Activated CD4-positive, alpha-beta T cell treated with anti-CD3 and anti-CD28 coated beads for 1 hour (primary cell): ENCODE results near the gene CD8A.
A peak's percentile ranks its signal among the peaks of the same experiment; 100 is the strongest.

Experiments
- DNase-seq: peaks from one replicate; pipeline ENCODE4 v3.0.0-alpha.2; 2020

Gene CD8A

DNA sequence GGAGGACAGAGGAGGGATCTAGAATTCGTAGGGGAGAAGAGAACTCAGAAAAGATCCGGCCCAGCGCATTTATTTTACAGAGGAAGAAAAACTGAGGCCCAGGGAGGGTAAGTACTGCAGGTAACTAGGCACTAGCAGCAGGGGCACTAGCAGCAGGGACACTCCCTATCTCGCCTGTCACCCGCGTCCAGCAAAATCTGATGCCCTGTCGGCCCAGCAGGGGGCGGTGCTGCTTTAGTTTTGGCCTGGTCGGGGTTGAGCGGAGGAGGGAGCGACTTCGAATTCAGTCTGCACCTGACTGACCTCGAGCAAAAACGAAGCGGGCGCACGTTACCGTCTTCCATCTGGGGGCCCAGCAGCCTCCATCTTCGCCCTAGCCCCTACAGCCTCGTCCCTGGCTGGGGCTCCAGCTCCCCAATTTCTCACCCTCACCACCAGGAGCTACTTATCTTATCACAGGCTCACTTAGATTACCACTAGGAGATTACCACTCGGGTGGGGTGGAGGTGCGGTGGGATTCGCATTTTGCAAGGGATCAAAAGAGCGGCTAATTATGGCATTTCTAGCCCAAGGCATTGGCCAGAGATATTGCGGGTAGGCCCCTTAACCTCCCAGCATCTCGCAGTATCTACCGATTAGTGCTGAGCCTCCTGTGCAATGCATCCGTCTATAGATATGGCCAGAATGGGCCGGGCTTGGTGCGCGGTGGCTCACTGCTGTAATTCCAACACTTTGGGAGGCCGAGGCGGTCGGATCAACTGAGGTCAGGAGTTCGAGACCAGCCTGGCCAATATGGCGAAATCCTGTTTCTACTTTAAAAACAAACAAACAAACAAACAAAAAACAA, 17.8 kb upstream of the CD8A start:
- peak; percentile 84 for DNase-seq

DNA sequence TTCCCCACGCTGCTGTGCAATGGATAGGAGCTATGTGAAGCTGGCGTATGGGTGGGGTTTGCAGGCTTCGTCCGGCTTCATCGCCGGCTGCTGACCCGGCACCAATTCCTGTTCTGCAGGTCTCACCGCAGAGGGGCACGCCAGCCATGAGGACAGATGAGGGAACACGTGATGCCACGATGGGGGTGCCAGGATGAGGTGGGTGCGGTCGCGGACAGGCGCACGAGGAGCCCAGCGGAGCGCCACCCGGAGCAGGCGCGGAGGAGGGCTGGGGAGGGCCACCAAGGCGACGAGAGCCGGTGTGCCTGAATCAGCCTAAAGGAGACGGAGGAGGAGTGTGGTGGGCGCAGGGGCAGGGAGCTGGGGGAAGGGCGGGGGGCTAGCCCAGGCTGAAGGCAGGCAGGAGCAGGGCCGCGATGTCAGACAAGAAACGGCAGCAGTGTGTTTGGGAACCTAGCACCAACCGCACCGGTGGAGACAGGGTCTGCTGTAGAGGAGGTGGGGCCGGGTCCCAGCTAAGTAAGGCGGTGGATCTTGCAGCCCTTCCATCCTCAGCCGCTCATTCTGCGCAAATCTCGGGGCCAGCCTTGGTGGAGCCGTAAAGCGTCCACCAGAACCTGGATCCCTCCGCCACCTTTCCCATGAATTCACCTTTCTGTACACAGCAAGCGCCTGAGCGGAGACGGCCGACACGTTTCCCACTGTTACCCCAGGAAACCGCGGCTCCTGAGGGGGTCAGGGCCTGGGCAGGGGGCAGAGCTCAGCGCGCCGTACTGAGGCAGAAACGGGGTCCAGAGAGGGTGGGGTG, 17.0 kb upstream of the CD8A start:
- no peak for DNase-seq

DNA sequence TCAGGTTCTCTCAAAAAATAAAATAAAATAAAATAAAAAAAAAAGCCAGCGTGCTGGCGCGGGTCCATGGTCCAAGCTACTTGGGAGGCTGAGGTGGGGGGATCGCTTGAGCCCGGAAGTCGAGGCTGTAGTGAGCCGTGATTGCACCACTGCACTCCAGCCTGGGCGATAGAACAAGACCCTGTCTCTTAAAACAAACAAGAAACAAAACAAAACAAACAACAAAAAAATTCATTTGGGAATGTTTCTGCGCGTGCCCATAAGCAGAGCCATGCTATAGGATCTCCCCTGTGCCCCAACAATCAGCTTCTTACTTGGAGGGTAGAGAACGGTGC, 16.4 kb upstream of the CD8A start:
- DNase-seq, result no peak

DNA sequence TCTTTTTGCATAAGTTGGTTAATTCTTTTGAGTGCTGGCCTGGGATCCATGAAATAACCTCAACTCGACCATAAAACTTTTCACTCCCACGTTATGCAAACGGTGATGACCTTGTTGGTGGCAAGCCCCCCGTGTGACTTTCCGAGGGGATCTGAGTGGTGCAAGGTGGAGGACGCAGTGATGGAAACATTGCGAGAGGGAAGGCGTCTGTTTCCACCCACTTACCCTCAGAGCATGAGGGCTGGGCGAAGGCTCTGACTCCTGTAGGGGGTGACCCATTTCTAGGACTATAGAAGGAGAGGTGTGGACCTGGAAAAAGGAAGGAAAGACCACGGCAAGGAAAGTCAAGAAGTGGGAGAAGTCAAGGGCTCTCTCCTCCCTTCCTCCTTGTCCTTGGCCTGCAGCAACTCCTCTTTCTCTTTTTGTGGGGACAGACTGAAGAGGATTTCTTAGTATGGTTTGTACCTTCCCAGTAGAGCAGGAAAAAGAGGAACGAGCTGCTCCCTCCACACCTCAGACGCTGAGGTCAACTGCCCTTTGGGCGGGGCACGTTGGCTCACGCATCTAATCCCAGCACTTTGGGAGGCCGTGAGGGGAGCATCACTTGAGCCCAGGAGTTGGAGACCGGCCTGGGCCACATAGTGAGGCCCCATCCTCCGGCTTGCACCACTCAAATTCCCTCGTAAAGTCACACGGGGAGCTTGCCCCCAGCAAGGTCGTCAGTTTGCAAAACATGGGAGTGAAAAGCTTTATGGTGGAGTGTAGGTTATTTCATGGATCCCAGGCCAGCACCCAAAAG, 15.5 kb upstream of the CD8A start:
- no peak for DNase-seq

- no peak for DNase-seq
Measured at GRCh38 chr2:86800856-86801567, 10.3 kb upstream of the CD8A start.

DNA sequence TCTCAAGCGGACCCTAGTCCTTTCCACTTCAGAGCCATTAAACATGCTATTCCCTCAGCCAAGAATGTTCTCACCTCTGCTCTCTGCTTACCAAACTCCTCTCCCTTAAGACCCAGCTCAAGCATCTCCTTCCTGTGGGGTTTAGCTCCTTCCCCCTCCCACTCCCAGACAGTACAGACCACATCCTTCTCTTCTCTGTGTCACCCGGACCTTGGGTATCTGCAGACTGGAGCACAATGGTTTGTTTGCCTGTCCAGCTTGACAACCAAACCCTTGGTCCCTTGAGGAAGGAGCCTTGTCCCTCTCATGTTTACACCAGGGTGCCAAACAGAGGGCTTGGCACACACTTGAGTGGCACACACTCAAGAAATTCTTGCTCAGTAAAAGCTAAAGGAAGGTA, 4.1 kb upstream of the CD8A start:
- DNase-seq, result no peak

GRCh38 chr2:86793752-86794151, 3.0 kb upstream of the CD8A start:
- no peak for DNase-seq

- DNase-seq, result no peak
Measured at GRCh38 chr2:86791573-86791972, 860 bp upstream of the CD8A start.

DNA sequence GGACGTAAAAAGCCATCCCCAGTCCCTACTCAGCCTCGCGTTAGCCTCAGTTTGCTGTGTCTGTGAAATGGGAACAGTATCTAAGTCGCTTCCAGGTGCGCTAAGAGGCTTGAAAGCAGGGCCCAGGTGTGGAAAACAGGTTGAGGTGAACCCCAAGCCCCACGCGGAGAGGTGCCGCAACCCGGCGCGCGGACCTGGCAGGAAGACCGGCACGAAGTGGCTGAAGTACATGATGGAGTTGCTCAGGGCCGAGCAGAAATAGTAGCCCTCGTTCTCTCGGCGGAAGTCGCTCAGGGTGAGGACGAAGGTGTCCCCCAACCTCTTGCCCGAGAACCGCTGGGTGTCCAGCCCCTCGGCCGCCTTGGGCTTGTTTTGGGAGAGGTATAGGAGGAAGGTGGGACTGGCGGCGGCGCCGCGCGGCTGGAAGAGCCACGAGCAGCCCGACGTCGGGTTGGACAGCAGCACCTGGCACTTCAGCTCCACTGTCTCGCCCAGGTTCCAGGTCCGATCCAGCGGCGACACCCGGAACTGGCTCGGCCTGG, 508 bp downstream of the CD8A start:
- DNase-seq, result no peak

- no peak for DNase-seq
Measured at GRCh38 chr2:86789687-86790133, 1.0 kb downstream of the CD8A start.

DNA sequence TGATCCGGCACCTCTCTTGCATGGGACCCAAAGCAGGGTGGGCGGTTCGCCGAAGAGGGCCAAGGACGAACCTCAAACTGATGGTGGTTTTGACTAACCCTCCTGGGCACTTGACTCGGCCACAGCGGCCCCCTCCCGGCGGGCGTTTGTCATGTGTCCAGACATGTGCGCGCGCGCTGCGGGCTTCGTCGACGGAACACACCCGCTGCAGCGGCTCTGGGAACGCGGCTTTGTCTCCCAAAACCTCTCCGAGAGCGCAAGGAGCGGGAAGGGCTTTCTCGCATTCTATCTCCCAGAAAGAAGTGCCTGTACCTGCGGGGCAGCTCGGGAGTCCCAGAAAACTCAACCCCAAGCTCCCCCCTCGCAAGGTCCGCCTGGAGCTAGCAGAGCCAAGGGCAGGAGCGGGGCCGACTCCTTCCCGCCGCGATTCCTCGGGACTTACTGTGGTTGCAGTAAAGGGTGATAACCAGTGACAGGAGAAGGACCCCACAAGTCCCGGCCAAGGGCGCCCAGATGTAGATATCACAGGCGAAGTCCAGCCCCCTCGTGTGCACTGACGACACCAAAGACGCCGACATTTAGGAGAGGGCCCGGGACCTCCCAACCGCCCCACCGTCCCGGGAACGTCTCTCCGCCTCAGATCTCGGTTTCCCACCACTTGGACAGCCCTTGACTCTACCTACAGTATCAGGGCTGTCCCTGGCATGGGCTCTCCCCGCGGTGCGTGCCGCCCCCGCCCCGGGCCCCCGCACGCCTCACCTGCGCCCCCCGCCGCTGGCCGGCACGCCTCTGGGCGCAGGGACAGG, 1.6 kb downstream of the CD8A start:
- DNase-seq, result no peak

- DNase-seq, result no peak
Measured at GRCh38 chr2:86788165-86788564, 2.5 kb downstream of the CD8A start.

GRCh38 chr2:86787736-86788135, 3.0 kb downstream of the CD8A start:
- DNase-seq, result no peak

DNA sequence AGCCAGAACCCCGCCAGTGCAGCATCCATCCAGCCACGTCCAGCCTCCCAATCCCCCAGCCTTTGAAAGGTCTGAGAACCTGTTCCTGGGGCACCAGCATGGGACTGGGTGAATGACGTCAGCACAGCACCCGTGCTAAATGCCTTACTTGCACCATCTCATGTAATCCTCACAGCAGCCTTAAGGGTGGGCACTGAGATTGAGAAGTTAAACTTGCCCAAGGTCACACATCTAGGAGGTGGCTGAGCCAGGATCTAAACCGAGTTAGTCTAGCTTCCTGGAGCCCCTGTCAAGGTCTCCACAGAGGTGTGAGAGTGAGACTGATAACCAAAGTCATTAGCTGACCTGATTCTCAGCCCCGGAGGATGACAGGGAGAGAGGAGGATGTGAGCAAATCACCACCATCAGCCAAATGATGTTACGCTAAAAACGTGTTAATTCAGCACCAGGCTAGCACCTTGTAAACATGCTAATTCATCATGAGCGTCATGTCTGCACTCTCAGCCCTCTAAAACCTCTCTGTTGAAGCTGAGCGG, 4.6 kb downstream of the CD8A start:
- no peak for DNase-seq

DNA sequence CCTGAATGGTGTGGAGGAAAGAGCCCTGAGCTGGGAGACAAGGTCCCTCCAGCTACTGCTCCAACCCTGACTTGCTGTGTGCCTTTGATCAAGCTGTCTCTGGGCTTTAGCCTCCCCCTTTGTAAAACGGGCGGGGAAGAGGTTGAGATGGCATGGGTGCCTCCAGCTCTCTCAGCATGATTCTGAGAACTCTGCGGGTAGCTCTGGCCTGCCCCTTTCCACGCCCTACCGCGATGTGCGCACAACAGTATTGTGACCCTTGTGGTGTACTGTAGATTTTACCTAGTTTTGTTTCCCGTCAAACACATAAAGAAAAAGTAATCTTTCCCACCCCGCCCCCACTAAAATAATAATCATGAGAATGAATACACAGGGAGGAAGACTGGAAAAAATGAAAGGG, 5.3 kb downstream of the CD8A start:
- DNase-seq, result no peak

DNA sequence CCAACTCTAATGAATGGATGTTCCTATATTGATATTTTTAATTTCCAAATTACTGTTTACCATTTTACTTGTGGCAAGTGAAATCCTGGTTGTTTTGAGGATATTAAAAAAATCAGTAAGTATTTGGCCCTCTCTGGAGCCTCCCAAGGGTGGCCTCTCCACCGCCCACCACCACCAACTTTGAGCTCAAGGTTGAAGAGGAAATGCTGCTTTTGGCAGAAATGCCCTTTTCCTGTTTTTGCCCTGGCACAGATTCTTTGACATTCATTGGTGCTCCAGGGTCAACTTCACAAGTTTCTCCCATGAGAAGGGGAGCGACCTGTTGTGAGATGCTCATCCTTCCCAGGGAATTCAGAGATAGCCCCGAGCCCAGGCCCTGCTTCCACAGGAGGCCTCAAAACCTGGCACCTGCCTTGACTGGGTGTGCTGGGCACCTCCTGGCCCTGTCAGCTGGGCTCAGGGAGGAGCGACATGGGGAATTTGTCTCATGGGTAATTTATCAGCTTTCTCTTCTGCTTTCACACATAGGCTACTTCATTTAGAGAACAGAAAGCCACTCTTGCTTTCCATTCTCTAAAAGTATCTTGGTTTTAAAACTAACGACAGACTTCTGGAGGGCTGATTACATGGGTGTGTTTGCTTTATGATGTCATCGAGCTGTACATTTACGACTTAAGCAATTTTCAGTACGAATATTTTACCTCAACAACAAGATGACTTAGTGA, 6.9 kb downstream of the CD8A start:
- DNase-seq, result no peak

DNA sequence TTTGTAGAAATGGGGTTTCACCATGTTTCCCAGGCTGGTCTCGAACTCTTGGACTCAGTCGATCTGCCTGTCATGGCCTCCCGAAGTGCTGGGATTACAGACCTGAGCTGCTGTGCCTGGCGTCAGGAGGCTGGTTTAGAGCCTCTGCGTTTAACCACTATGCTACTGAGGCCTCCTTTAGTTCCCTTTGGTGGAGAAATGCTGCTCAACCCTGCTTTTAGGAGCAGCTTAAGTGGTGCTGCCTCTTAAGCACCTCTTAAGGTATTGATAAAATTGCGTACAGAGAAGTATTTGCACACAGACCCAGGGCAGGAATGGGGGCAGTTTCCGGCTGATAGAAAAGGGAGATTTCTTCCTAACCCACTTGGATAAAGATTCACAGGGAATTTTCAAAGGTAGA, 8.0 kb downstream of the CD8A start:
- DNase-seq, result no peak

DNA sequence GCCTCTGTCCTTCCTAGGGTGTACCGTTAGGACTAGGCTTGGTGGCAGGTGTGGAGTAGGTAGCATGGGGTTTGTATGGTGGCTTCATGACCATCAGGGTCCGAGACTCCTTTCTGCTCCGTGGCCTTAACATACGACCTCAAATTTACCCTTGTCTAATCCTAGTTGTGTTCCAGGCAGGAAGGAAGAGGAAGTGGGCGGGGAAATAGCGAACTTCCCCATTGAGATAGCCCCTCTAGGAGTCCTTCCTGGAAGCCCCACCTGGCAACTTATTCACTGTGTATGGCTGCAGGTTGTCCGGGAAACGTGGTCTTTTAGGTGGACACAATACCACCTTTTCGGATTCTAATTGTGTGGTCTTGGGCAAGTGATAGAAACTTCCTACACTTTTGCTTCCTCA, 9.3 kb downstream of the CD8A start:
- no peak for DNase-seq

- DNase-seq, result no peak
Measured at GRCh38 chr2:86779971-86780370, 10.7 kb downstream of the CD8A start.

DNA sequence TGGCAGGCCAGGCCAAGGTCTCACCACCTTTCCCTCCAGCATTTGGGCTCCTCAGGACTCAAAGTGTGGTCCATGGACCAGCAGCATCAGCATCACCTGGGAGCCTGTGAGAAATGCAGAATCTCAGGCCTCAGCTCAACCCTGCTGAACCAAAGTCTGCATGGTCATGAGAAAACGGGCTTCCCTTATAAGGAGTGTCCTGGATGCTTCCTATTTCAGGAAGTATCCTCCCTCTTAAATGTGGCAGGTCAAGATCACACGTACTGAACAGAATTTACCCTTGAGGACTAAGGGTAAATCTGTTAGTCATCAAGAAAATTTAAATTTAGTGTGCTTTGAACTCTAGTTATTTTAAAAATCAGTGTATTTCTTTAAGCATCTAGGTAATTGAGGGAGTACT, 11.8 kb downstream of the CD8A start:
- no peak for DNase-seq

DNA sequence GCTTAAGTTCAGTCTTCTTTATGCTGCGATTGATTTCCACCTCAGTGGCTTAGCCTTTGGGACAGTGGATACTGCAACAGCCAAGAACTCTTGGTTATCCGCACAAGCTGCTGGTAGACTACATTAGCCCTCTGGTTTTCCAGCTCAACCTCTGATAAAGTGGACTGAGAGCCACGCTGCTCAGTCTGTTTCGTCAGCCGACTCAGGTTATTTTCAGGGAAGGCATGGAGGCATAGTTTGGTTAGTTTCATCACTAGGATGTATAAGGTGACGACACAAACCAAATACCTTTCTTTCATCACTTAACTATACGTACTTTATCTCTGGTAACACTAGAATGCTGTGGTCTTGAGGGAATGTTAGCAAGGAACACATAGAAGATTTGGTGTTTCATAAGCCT, 14.2 kb downstream of the CD8A start:
- no peak for DNase-seq
